ENCODE results near the gene CPNE1.

The CPNE1 gene

GRCh38 chr20:35681960-35682359, 17.3 kb upstream of the CPNE1 start:
- ATAC-seq: peak; percentile 84
- TF ChIP-seq ZNF565 (CRISPR knock-in tag; conservative IDR thresholded peaks at IDR 0.05; ENCODE audit: low read depth): no peak
- no peak for TF ChIP-seq ZNF8 (CRISPR knock-in tag; IDR thresholded peaks at IDR 0.05)
- TF ChIP-seq CSDC2 (CRISPR knock-in tag; IDR thresholded peaks at IDR 0.05): no peak
- no peak for TF ChIP-seq RARB (CRISPR knock-in tag; IDR thresholded peaks at IDR 0.05)
- TF ChIP-seq ZC3H10 (CRISPR knock-in tag; IDR thresholded peaks at IDR 0.05): no peak
- no peak for TF ChIP-seq ISL1 (CRISPR knock-in tag; IDR thresholded peaks at IDR 0.05)
- TF ChIP-seq ZNF70 (CRISPR knock-in tag; IDR thresholded peaks at IDR 0.05): no peak
- TF ChIP-seq TOX (CRISPR knock-in tag; IDR thresholded peaks at IDR 0.05; ENCODE audit: borderline replicate concordance): no peak
- no peak for TF ChIP-seq OSR1 (CRISPR knock-in tag; IDR thresholded peaks at IDR 0.05)
- TF ChIP-seq, protein P1, sequence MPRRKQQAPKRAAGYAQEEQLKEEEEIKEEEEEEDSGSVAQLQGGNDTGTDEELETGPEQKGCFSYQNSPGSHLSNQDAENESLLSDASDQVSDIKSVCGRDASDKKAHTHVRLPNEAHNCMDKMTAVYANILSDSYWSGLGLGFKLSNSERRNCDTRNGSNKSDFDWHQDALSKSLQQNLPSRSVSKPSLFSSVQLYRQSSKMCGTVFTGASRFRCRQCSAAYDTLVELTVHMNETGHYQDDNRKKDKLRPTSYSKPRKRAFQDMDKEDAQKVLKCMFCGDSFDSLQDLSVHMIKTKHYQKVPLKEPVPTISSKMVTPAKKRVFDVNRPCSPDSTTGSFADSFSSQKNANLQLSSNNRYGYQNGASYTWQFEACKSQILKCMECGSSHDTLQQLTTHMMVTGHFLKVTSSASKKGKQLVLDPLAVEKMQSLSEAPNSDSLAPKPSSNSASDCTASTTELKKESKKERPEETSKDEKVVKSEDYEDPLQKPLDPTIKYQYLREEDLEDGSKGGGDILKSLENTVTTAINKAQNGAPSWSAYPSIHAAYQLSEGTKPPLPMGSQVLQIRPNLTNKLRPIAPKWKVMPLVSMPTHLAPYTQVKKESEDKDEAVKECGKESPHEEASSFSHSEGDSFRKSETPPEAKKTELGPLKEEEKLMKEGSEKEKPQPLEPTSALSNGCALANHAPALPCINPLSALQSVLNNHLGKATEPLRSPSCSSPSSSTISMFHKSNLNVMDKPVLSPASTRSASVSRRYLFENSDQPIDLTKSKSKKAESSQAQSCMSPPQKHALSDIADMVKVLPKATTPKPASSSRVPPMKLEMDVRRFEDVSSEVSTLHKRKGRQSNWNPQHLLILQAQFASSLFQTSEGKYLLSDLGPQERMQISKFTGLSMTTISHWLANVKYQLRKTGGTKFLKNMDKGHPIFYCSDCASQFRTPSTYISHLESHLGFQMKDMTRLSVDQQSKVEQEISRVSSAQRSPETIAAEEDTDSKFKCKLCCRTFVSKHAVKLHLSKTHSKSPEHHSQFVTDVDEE (CRISPR knock-in tag; IDR thresholded peaks at IDR 0.05): no peak
- TF ChIP-seq, protein P2, sequence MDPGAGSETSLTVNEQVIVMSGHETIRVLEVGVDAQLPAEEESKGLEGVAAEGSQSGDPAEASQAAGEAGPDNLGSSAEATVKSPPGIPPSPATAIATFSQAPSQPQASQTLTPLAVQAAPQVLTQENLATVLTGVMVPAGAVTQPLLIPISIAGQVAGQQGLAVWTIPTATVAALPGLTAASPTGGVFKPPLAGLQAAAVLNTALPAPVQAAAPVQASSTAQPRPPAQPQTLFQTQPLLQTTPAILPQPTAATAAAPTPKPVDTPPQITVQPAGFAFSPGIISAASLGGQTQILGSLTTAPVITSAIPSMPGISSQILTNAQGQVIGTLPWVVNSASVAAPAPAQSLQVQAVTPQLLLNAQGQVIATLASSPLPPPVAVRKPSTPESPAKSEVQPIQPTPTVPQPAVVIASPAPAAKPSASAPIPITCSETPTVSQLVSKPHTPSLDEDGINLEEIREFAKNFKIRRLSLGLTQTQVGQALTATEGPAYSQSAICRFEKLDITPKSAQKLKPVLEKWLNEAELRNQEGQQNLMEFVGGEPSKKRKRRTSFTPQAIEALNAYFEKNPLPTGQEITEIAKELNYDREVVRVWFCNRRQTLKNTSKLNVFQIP (CRISPR knock-in tag; IDR thresholded peaks at IDR 0.05; ENCODE audit: borderline replicate concordance, low read depth): no peak
- TF ChIP-seq ZFP30 (CRISPR knock-in tag; IDR thresholded peaks at IDR 0.05): no peak
- no peak for TF ChIP-seq CSRNP3 (CRISPR knock-in tag; IDR thresholded peaks at IDR 0.05)
- TF ChIP-seq BACH2 (CRISPR knock-in tag; IDR thresholded peaks at IDR 0.05; ENCODE audit: borderline replicate concordance): no peak
- TF ChIP-seq PPARA (CRISPR knock-in tag; IDR thresholded peaks at IDR 0.05; ENCODE audit: borderline replicate concordance): no peak

DNA sequence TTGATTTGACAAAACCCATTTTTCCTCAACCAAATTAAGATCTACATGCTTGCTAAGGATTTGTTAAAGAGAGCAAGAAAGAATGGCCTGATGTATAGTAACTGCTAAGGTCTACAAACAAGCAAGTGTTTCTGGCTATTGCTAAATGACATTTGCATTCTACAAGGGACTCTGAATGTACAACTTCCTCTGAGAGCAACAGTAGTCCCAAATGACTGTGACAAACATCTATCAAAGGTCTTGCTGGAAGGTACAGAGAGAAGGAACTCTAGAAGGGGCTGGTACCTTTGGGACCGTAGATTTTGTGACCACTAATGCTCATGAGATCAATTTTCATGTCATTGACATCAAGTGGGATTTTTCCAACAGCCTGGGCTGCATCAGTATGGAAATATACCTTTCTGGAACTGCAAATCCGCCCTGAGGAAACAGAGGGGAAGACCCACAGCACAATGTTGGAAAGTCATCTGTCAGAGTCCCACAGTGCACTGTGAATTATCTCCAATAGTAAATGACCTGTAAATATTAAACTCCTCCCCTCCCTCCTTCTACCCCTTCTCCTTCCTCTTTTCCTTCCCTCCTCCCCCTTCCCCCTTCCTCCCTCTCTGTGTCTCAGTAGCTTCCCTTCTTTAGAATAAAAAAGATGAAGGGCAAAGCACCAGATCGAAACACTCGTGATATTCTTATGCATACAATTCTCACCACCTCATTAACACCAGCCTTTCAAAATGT, 15.9 kb upstream of the CPNE1 start:
- TF ChIP-seq, protein P3, sequence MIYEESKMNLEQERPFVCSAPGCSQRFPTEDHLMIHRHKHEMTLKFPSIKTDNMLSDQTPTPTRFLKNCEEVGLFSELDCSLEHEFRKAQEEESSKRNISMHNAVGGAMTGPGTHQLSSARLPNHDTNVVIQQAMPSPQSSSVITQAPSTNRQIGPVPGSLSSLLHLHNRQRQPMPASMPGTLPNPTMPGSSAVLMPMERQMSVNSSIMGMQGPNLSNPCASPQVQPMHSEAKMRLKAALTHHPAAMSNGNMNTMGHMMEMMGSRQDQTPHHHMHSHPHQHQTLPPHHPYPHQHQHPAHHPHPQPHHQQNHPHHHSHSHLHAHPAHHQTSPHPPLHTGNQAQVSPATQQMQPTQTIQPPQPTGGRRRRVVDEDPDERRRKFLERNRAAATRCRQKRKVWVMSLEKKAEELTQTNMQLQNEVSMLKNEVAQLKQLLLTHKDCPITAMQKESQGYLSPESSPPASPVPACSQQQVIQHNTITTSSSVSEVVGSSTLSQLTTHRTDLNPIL (CRISPR knock-in tag; IDR thresholded peaks at IDR 0.05; ENCODE audit: low read depth): no peak
- no peak for TF ChIP-seq GLIS3 (CRISPR knock-in tag; IDR thresholded peaks at IDR 0.05)
- no peak for ATAC-seq

GRCh38 chr20:35674921-35675320, 10.2 kb upstream of the CPNE1 start:
- ATAC-seq: no peak
- no peak for TF ChIP-seq GLIS3 (CRISPR knock-in tag; IDR thresholded peaks at IDR 0.05)
- TF ChIP-seq, protein P2 (CRISPR knock-in tag; IDR thresholded peaks at IDR 0.05; ENCODE audit: borderline replicate concordance, low read depth): no peak
- TF ChIP-seq ZFP3 (CRISPR knock-in tag; IDR thresholded peaks at IDR 0.05): no peak
- TF ChIP-seq ZFP30 (CRISPR knock-in tag; IDR thresholded peaks at IDR 0.05): no peak
- TF ChIP-seq, protein P1 (CRISPR knock-in tag; IDR thresholded peaks at IDR 0.05): no peak
- TF ChIP-seq ZC3H10 (CRISPR knock-in tag; IDR thresholded peaks at IDR 0.05): no peak

All from SK-N-SH treated with all-trans-retinoic acid at 6 μM for 48 hours (cell line).